H1 (cell line): Measurements from ENCODE around the gene PCCA. TPM values are rescaled to one million over a fixed set of nuclear protein-coding genes. Genes with fewer than 3 reads are reported as not detected.
A peak's percentile ranks its signal among the peaks of the same experiment; 100 is the strongest.

ENCODE experiments used
- CTCF ChIA-PET: fragments of 300-600 bp; sonication (Branson Sonifier 250); formaldehyde crosslinking; loops from one replicate; lab custom pipeline; 2021; ENCODE audit not compliant: partially characterized antibody; lab: Charles Lee
- POLR2A ChIA-PET: fragments of 300-600 bp; sonication (Branson Sonifier 250); formaldehyde crosslinking; loops from one replicate; lab custom pipeline; 2021; ENCODE audit warnings: inconsistent platforms; ENCODE audit not compliant: partially characterized antibody; lab: Charles Lee
- DNase-seq, 2 experiments: peaks; one replicate each; pipeline versions ENCODE4 v3.0.0 to v3.0.0-alpha.2; 2010 to 2022; ENCODE audit warnings: low spot score in 2 of 2, low read depth in 1 of 2, mixed read lengths in 1 of 2
- FAIRE-seq: peaks from 2 replicates; lab custom pipeline; 2011; peaks lifted over from hg19 to GRCh38; lab: Jason Lieb, UNC
- H2AFZ ChIP-seq: 2 replicates; pipeline ENCODE4 v1.8.1; 2012; ENCODE audit warnings: low read length, inconsistent platforms
- H2AK5ac ChIP-seq: 2 replicates; pipeline ENCODE4 v1.6.1; 2013; ENCODE audit warnings: low read depth, low read length
- H2BK120ac ChIP-seq: replicated peaks from 2 replicates; pipeline ENCODE3; 2013; ENCODE audit warnings: low read depth, low read length, inconsistent platforms
- H2BK12ac ChIP-seq: 2 replicates; pipeline ENCODE4 v1.6.1; 2013; ENCODE audit warnings: low read depth, low read length
- H2BK15ac ChIP-seq: 2 replicates; pipeline ENCODE4 v1.6.1; 2013; ENCODE audit warnings: low read length
- H2BK20ac ChIP-seq: 2 replicates; pipeline ENCODE4 v1.6.1; 2013; ENCODE audit warnings: low read length
- H2BK5ac ChIP-seq: 2 replicates; pipeline ENCODE4 v1.6.1; 2013; ENCODE audit warnings: low read depth, low read length
- H3K14ac ChIP-seq: 2 replicates; pipeline ENCODE4 v1.6.1; 2013; ENCODE audit warnings: inconsistent platforms; ENCODE audit not compliant: insufficient read length
- H3K18ac ChIP-seq: 2 replicates; pipeline ENCODE4 v1.6.1; 2013; ENCODE audit warnings: low read length; ENCODE audit errors: extremely low read depth
- H3K23ac ChIP-seq: 2 replicates; pipeline ENCODE4 v1.6.1; 2013; ENCODE audit warnings: inconsistent platforms; ENCODE audit not compliant: insufficient read length
- H3K23me2 ChIP-seq: 2 replicates; pipeline ENCODE4 v1.6.1; 2013; ENCODE audit warnings: low read depth, low read length
- H3K27ac ChIP-seq: 2 replicates; pipeline ENCODE4 v1.6.1; 2011; ENCODE audit warnings: low read depth, low read length, inconsistent platforms
- H3K27me3 ChIP-seq, 4 experiments: replicated peaks in 1 of 4; 1 replicate in 1 of 4; 2 replicates in 3 of 4; pipeline versions ENCODE4 v1.6.1 to v1.8.1; 2011 to 2013; ENCODE audit warnings: low read length in 3 of 4, mild to moderate bottlenecking in 3 of 4, inconsistent platforms in 2 of 4, mixed read lengths in 2 of 4, moderate library complexity in 1 of 4; ENCODE audit not compliant: control insufficient read depth in 3 of 4, insufficient read depth in 3 of 4; ENCODE audit errors: extremely low read depth in 1 of 4
- H3K36me3 ChIP-seq, 4 experiments: 2 replicates each; pipeline versions ENCODE4 v1.6.1 to v1.8.1; 2011 to 2013; ENCODE audit warnings: mild to moderate bottlenecking in 4 of 4, low read length in 3 of 4, moderate library complexity in 2 of 4, control low read depth in 1 of 4, inconsistent platforms in 1 of 4; ENCODE audit not compliant: insufficient read depth in 4 of 4, control insufficient read depth in 2 of 4
- H3K4ac ChIP-seq: replicated peaks from 2 replicates; pipeline ENCODE3; 2013; ENCODE audit warnings: low read length, low read depth, mixed read lengths, inconsistent platforms; ENCODE audit not compliant: insufficient read length
- H3K4me1 ChIP-seq, 4 experiments: replicated peaks in 1 of 4; 1 replicate in 1 of 4; 2 replicates in 3 of 4; pipeline versions ENCODE4 v1.6.1 to v1.8.1; 2011 to 2013; ENCODE audit warnings: low read length in 3 of 4, inconsistent platforms in 2 of 4, mixed read lengths in 1 of 4; ENCODE audit not compliant: insufficient read depth in 4 of 4, control insufficient read depth in 3 of 4
- H3K4me2 ChIP-seq, 2 experiments: 2 replicates each; pipeline versions ENCODE4 v1.6.1 to v1.8.1; 2011 to 2013; ENCODE audit warnings: low read depth in 2 of 2, low read length in 2 of 2, control low read depth in 1 of 2, inconsistent platforms in 1 of 2, mild to moderate bottlenecking in 1 of 2; ENCODE audit not compliant: insufficient read depth in 1 of 2
- H3K4me3 ChIP-seq, 4 experiments: fragments of 200-600, 300-600 bp in 1 of 4; sonication (generic), shearing (Covaris generic), sonication (Bioruptor Twin) in 1 of 4; 2 replicates each; pipeline versions ENCODE4 v1.5.1 to v1.8.1; 2011 to 2016; ENCODE audit warnings: low read length in 4 of 4, low read depth in 3 of 4, control low read depth in 2 of 4, inconsistent platforms in 2 of 4, mild to moderate bottlenecking in 2 of 4, mixed read lengths in 1 of 4, moderate library complexity in 1 of 4; ENCODE audit not compliant: insufficient read depth in 2 of 4; ENCODE audit errors: extremely low read depth in 1 of 4
- H3K56ac ChIP-seq: replicated peaks from 2 replicates; pipeline ENCODE3; 2013; ENCODE audit warnings: low read depth, mild to moderate bottlenecking, mixed read lengths, low read length, inconsistent platforms; ENCODE audit not compliant: insufficient read length
- H3K79me1 ChIP-seq: 2 replicates; pipeline ENCODE4 v1.6.1; 2013; ENCODE audit warnings: low read depth, low read length, control low read depth
- H3K79me2 ChIP-seq, 2 experiments: 2 replicates each; pipeline versions ENCODE4 v1.6.1 to v1.8.1; 2012 to 2013; ENCODE audit warnings: low read length in 2 of 2, mild to moderate bottlenecking in 2 of 2, inconsistent platforms in 1 of 2; ENCODE audit not compliant: insufficient read depth in 2 of 2, control insufficient read depth in 1 of 2
- H3K9ac ChIP-seq, 4 experiments: replicated peaks in 1 of 4; 1 replicate in 1 of 4; 2 replicates in 3 of 4; pipeline versions ENCODE4 v1.6.1 to v1.8.1; 2011 to 2013; ENCODE audit warnings: low read depth in 3 of 4, low read length in 3 of 4, control low read depth in 2 of 4, mild to moderate bottlenecking in 2 of 4, moderate library complexity in 2 of 4, inconsistent platforms in 1 of 4; ENCODE audit errors: extremely low read depth in 1 of 4
- H3K9me3 ChIP-seq, 2 experiments: 2 replicates each; pipeline versions ENCODE4 v1.6.1 to v1.8.1; 2012 to 2013; ENCODE audit warnings: mild to moderate bottlenecking in 2 of 2, moderate library complexity in 2 of 2, control low read depth in 1 of 2, inconsistent platforms in 1 of 2, low read depth in 1 of 2, low read length in 1 of 2, mixed read lengths in 1 of 2; ENCODE audit not compliant: insufficient read depth in 2 of 2
- H4K20me1 ChIP-seq, 2 experiments: replicated peaks in 1 of 2; 2 replicates each; pipeline versions ENCODE3 to v1.8.1; 2011 to 2013; ENCODE audit warnings: inconsistent platforms in 2 of 2, low read length in 2 of 2, mild to moderate bottlenecking in 1 of 2; ENCODE audit not compliant: insufficient read depth in 2 of 2, control insufficient read depth in 1 of 2
- H4K5ac ChIP-seq: 2 replicates; pipeline ENCODE4 v1.6.1; 2013; ENCODE audit warnings: low read length, low read depth, mixed read lengths, inconsistent platforms; ENCODE audit not compliant: insufficient read length
- H4K8ac ChIP-seq: 2 replicates; pipeline ENCODE4 v1.8.0; 2013; ENCODE audit warnings: mild to moderate bottlenecking, moderate library complexity, low read length, inconsistent platforms; ENCODE audit not compliant: insufficient read depth; ENCODE audit errors: extremely low read depth
- H4K91ac ChIP-seq: replicated peaks from 2 replicates; pipeline ENCODE3; 2013; ENCODE audit warnings: low read length, mixed read lengths, inconsistent platforms; ENCODE audit not compliant: insufficient read length
- CREB1 ChIP-seq: IDR thresholded peaks from 2 replicates; pipeline ENCODE4 v1.6.1; 2012; ENCODE audit warnings: inconsistent platforms
- CTBP2 ChIP-seq: IDR thresholded peaks from 2 replicates; pipeline ENCODE4 v1.7.0; 2011; ENCODE audit warnings: borderline replicate concordance, mild to moderate bottlenecking, moderate library complexity, mixed read lengths, low read length; ENCODE audit not compliant: insufficient read depth, insufficient read length
- EP300 ChIP-seq, 2 experiments: IDR thresholded peaks; 1 replicate in 1 of 2; 2 replicates in 1 of 2; pipeline ENCODE4 v1.6.1; 2011 to 2012; ENCODE audit warnings: low read depth in 2 of 2, low read length in 2 of 2, mild to moderate bottlenecking in 2 of 2, borderline replicate concordance in 1 of 2, inconsistent platforms in 1 of 2, moderate library complexity in 1 of 2
- JUN ChIP-seq: IDR thresholded peaks from 2 replicates; pipeline ENCODE4 v1.6.1; 2011; ENCODE audit warnings: low read depth, mild to moderate bottlenecking, improper control_type of control experiment, low read length
- JUND ChIP-seq: IDR thresholded peaks from 2 replicates; pipeline ENCODE4 v1.6.1; 2011; ENCODE audit warnings: mild to moderate bottlenecking, improper control_type of control experiment, low read length
- KDM1A ChIP-seq: fragments of 200-600, 300-600 bp; sonication (generic); IDR thresholded peaks from 2 replicates; pipeline ENCODE4 v1.7.1; 2016; ENCODE audit warnings: mild to moderate bottlenecking, low read length, borderline replicate concordance
- NANOG ChIP-seq: IDR thresholded peaks from 2 replicates; pipeline ENCODE4 v1.6.1; 2011; ENCODE audit warnings: low read length, low read depth, mild to moderate bottlenecking, inconsistent platforms; ENCODE audit not compliant: insufficient read depth, poor library complexity, severe bottlenecking
- PHF8 ChIP-seq: fragments of 200-600 bp; sonication (generic); conservative IDR thresholded peaks from 2 replicates; pipeline ENCODE4 v1.7.1; 2012; ENCODE audit warnings: low read depth, mild to moderate bottlenecking, inconsistent platforms, low read length, moderate library complexity
- RBBP5 ChIP-seq: IDR thresholded peaks from 2 replicates; pipeline ENCODE4 v1.7.1; 2012; ENCODE audit warnings: low read depth, mild to moderate bottlenecking, inconsistent platforms, low read length, moderate library complexity, borderline replicate concordance
- RFX5 ChIP-seq: IDR thresholded peaks from 2 replicates; pipeline ENCODE4 v1.6.1; 2011; ENCODE audit warnings: low read depth, low read length, improper control_type of control experiment, borderline replicate concordance
- RXRA ChIP-seq: IDR thresholded peaks from 2 replicates; pipeline ENCODE4 v1.6.1; 2011; ENCODE audit warnings: low read depth, mild to moderate bottlenecking, low read length, moderate library complexity; ENCODE audit not compliant: insufficient read depth
- SP4 ChIP-seq: IDR thresholded peaks from 2 replicates; pipeline ENCODE4 v1.6.1; 2012; ENCODE audit warnings: low read length, inconsistent platforms
- SRF ChIP-seq: IDR thresholded peaks from 2 replicates; pipeline ENCODE4 v1.6.1; 2011; ENCODE audit warnings: mild to moderate bottlenecking, low read depth, low read length, moderate library complexity
- SUZ12 ChIP-seq: fragments of 200-600 bp; sonication (generic); IDR thresholded peaks from 2 replicates; pipeline ENCODE4 v1.6.1; 2012; ENCODE audit warnings: mild to moderate bottlenecking, inconsistent platforms, low read length, moderate library complexity, mixed read lengths
- TCF12 ChIP-seq: IDR thresholded peaks from 2 replicates; pipeline ENCODE4 v1.6.1; 2011; ENCODE audit warnings: low read depth, mild to moderate bottlenecking, low read length
- WGBS, 2 experiments: shearing (Covaris generic) in 1 of 2; methylation state at CpG; one replicate each; pipeline versions ENCODE4 v1.1.6 to v1.1.7; 2013 to 2015; ENCODE audit warnings: low lambda C conversion rate in 2 of 2, mixed read lengths in 2 of 2, inconsistent platforms in 1 of 2, low coverage in 1 of 2, missing lambda C conversion rate in 1 of 2; ENCODE audit not compliant: insufficient replicate concordance in 2 of 2, insufficient coverage in 1 of 2, insufficient read length in 1 of 2; ENCODE audit errors: extremely low coverage in 1 of 2, missing lambda C conversion rate in 1 of 2; 5-methylcytosine and 5-hydroxymethylcytosine counted together
- polyA plus RNA-seq, 7 experiments: library from polyadenylated mRNA; depleted of rRNA in 3 of 7; stranded (reverse) in 5 of 7; unstranded in 2 of 7; fragments of >200 nt in 5 of 7; fragments of 200-250 nt in 2 of 7; gene quantifications; 1 replicate in 5 of 7; 2 replicates in 1 of 7; 4 replicates in 1 of 7; pipeline versions ENCODE4 v1.2.1 to v1.2.3, GENCODE V29; 2011 to 2013; ENCODE audit warnings: missing spikeins in 2 of 7, mixed read lengths in 2 of 7
- total RNA-seq: library from RNA; stranded (reverse); fragmentation: NEBNext Ultra II Directional; extraction: Animal tissue kit (Norgen Biotek cat#: 25700); gene quantifications from 2 replicates; pipeline ENCODE4 v1.2.1, GENCODE V29; 2021

Gene PCCA
- total and polyA plus RNA-seq, 2 of the 8 experiments (the other 6 are each of a cell fraction or from before 2014, with no cell fraction given), result 18.4 to 49.8 TPM

GRCh38 chr13:100528353-100528752 is 439.5 kb downstream of the PCCA start:
- Histone ChIP-seq H3K9ac (no peak overlapping the region), H4K5ac (no peak overlapping the region), H3K9me3 (no peaks in the 10 kb centered on the region), H3K79me2 (no peaks in the 10 kb centered on the region), H3K36me3 (peaks cover 0 to 4% (median 2%) of the 10 kb centered on the region in 4 experiments; a peak in 2 of 8 replicates), H3K27ac (no peak overlapping the region), H2BK120ac (no peak overlapping the region), H2BK5ac (no peak overlapping the region), H3K23me2 (no peaks in the 10 kb centered on the region), H3K4me3 (no peak overlapping the region), H4K8ac (no peak overlapping the region), H3K23ac (no peak overlapping the region), H3K14ac (no peak overlapping the region), H3K18ac (no peak overlapping the region), H4K20me1 (no peaks in the 10 kb centered on the region), H2BK12ac (no peak overlapping the region), H2AFZ (no peak overlapping the region), H2BK15ac (peak overlapping the region; percentile 50; the same call in 1 of the 2 replicates), H3K4me1 (peaks cover 6 to 13% (median 9%) of the 10 kb centered on the region in 4 experiments), H3K56ac (no peak overlapping the region), H2AK5ac (no peak overlapping the region), H2BK20ac (no peak overlapping the region), H3K4me2 (no peak overlapping the region), H3K27me3 (no peaks in the 10 kb centered on the region), H3K4ac (no peak overlapping the region), H3K79me1 (no peaks in the 10 kb centered on the region), H4K91ac (no peak overlapping the region)
- DNase-seq (no peak), FAIRE-seq (no peak)
- WGBS, 2 experiments, result 98% methylated on average over 9 of the region's 9 CpGs; no CpG with 5 or more reads in 1 of the 2 experiments
- ChIA-PET CTCF (no interaction called here), POLR2A (no interaction called here)
- no peak for TF ChIP-seq CREB1
- no peak for TF ChIP-seq CTBP2
- no peak for TF ChIP-seq PHF8
- no peak for TF ChIP-seq TCF12
- TF ChIP-seq NANOG, result no peak
- no peak for TF ChIP-seq RFX5
- no peak for TF ChIP-seq JUND
- no peak for TF ChIP-seq RBBP5
- no peak for TF ChIP-seq KDM1A
- no peak for TF ChIP-seq SP4
- no peak for TF ChIP-seq SRF
- TF ChIP-seq RXRA, result no peak
- TF ChIP-seq EP300 (IDR thresholded peaks at IDR 0.05; ENCODE audit: borderline replicate concordance in 1 of 2, low read depth in 2 of 2, low read length in 2 of 2), result no peak
- TF ChIP-seq JUN, result no peak
- TF ChIP-seq SUZ12, result no peak
